ENCODE results near the gene GNAT2. TPM values are rescaled to one million over a fixed set of nuclear protein-coding genes. Genes with fewer than 3 reads are reported as not detected.

GNAT2 gene
- total RNA-seq, 1 donor from 2014 or later = 0.18 TPM

Other genes starting within 250 kb of the GNAT2 start
- 1.1 and 1.9 TPM in 2 replicates for gene SORT1, start 221.7 kb downstream of the GNAT2 start, total RNA-seq
- 257 and 281 TPM in 2 replicates for gene PSMA5, start 193.2 kb downstream of the GNAT2 start, total RNA-seq
- gene SYPL2, start 153.1 kb downstream of the GNAT2 start, total RNA-seq = 0.11 TPM in 1 of 2 replicates, not detected in the other
- gene ATXN7L2, start 135.7 kb downstream of the GNAT2 start, total RNA-seq = 11.9 and 12.9 TPM in 2 replicates
- gene CYB561D1, start 125.5 kb downstream of the GNAT2 start, total RNA-seq = 11.1 and 13.6 TPM in 2 replicates
- gene AMIGO1, start 109.9 kb downstream of the GNAT2 start, total RNA-seq = 0.66 and 0.92 TPM in 2 replicates
- 0.43 TPM in 1 of 2 replicates, not detected in the other for gene GPR61, start 79.7 kb downstream of the GNAT2 start, total RNA-seq
- 8.9 and 9.4 TPM in 2 replicates for gene GNAI3, start 71.0 kb downstream of the GNAT2 start, total RNA-seq
- 77.5 and 78.4 TPM in 2 replicates for gene AMPD2, start 221 bp upstream of the GNAT2 start, total RNA-seq
- gene GSTM4, start 36.5 kb upstream of the GNAT2 start, total RNA-seq = 13.6 and 13.9 TPM in 2 replicates
- 30.1 and 32.3 TPM in 2 replicates for gene GSTM2, start 48.4 kb upstream of the GNAT2 start, total RNA-seq
- gene GSTM1, start 68.2 kb upstream of the GNAT2 start, total RNA-seq = 112 and 113 TPM in 2 replicates
- gene GSTM5, start 92.6 kb upstream of the GNAT2 start, total RNA-seq = 0.09 and 0.46 TPM in 2 replicates
- 11.2 and 13.6 TPM in 2 replicates for gene GSTM3, start 121.4 kb upstream of the GNAT2 start, total RNA-seq
- gene EPS8L3, start 144.3 kb upstream of the GNAT2 start, total RNA-seq = not detected in 2 replicates